ENCODE data around the gene CAMTA1. TPM values are rescaled to one million over a fixed set of nuclear protein-coding genes. Genes with fewer than 3 reads are reported as not detected.
"Not testable (repeated sequence)": the region's sequence is repeated elsewhere in the genome, so short reads cannot be mapped to it uniquely, and the experiment has no call there.

CAMTA1 gene
- polyA plus RNA-seq, 4 donors: 89.3 to 98.2 (median 92.9) TPM

GRCh38 chr1:6845786-6846185, 60.5 kb downstream of the CAMTA1 start:
- DNase-seq (ENCODE audit: low read depth in 4 of 4, low spot score in 3 of 4): not testable (repeated sequence)

GRCh38 chr1:6848816-6849215, 63.6 kb downstream of the CAMTA1 start:
- no peak for DNase-seq (ENCODE audit: low read depth in 4 of 4, low spot score in 3 of 4)

GRCh38 chr1:6850537-6850936, 65.3 kb downstream of the CAMTA1 start:
- no peak for DNase-seq (ENCODE audit: low read depth in 4 of 4, low spot score in 3 of 4)

GRCh38 chr1:6852136-6852890, 67.1 kb downstream of the CAMTA1 start:
- DNase-seq (ENCODE audit: low read depth in 4 of 4, low spot score in 3 of 4): no peak

GRCh38 chr1:6854166-6854565, 68.9 kb downstream of the CAMTA1 start:
- DNase-seq (ENCODE audit: low read depth in 4 of 4, low spot score in 3 of 4): no peak

- no peak for DNase-seq (ENCODE audit: low read depth in 4 of 4, low spot score in 3 of 4)
Measured at GRCh38 chr1:6857831-6858230, 72.6 kb downstream of the CAMTA1 start.

GRCh38 chr1:6858596-6858995, 73.3 kb downstream of the CAMTA1 start:
- DNase-seq (ENCODE audit: low read depth in 4 of 4, low spot score in 3 of 4): no peak

- no peak for DNase-seq (ENCODE audit: low read depth in 4 of 4, low spot score in 3 of 4)
Measured at GRCh38 chr1:6859415-6860343, 74.4 kb downstream of the CAMTA1 start.

GRCh38 chr1:6860401-6860800, 75.1 kb downstream of the CAMTA1 start:
- DNase-seq (ENCODE audit: low read depth in 4 of 4, low spot score in 3 of 4): no peak

- no peak for DNase-seq (ENCODE audit: low read depth in 4 of 4, low spot score in 3 of 4)
Measured at GRCh38 chr1:6861075-6861724, 75.9 kb downstream of the CAMTA1 start.

GRCh38 chr1:6862906-6863305, 77.7 kb downstream of the CAMTA1 start:
- no peak for DNase-seq (ENCODE audit: low read depth in 4 of 4, low spot score in 3 of 4)

GRCh38 chr1:6864166-6864565, 78.9 kb downstream of the CAMTA1 start:
- DNase-seq (ENCODE audit: low read depth in 4 of 4, low spot score in 3 of 4): no peak

GRCh38 chr1:6866825-6867224, 81.6 kb downstream of the CAMTA1 start:
- no peak for DNase-seq (ENCODE audit: low read depth in 4 of 4, low spot score in 3 of 4)

GRCh38 chr1:6867321-6867720, 82.1 kb downstream of the CAMTA1 start:
- DNase-seq (ENCODE audit: low read depth in 4 of 4, low spot score in 3 of 4): no peak

GRCh38 chr1:6867729-6868659, 82.7 kb downstream of the CAMTA1 start:
- DNase-seq (ENCODE audit: low read depth in 4 of 4, low spot score in 3 of 4): no peak

GRCh38 chr1:6868660-6869380, 83.6 kb downstream of the CAMTA1 start:
- no peak for DNase-seq (ENCODE audit: low read depth in 4 of 4, low spot score in 3 of 4)

- DNase-seq (ENCODE audit: low read depth in 4 of 4, low spot score in 3 of 4): no peak
Measured at GRCh38 chr1:6869545-6869944, 84.3 kb downstream of the CAMTA1 start.

GRCh38 chr1:6870086-6870485, 84.8 kb downstream of the CAMTA1 start:
- DNase-seq (ENCODE audit: low read depth in 4 of 4, low spot score in 3 of 4): no peak

- DNase-seq (ENCODE audit: low read depth in 4 of 4, low spot score in 3 of 4): no peak
Measured at GRCh38 chr1:6870571-6870970, 85.3 kb downstream of the CAMTA1 start.

Measured in right renal pelvis (tissue), 4 donors.